ENCODE results near the gene RNPEPL1.

DNA sequence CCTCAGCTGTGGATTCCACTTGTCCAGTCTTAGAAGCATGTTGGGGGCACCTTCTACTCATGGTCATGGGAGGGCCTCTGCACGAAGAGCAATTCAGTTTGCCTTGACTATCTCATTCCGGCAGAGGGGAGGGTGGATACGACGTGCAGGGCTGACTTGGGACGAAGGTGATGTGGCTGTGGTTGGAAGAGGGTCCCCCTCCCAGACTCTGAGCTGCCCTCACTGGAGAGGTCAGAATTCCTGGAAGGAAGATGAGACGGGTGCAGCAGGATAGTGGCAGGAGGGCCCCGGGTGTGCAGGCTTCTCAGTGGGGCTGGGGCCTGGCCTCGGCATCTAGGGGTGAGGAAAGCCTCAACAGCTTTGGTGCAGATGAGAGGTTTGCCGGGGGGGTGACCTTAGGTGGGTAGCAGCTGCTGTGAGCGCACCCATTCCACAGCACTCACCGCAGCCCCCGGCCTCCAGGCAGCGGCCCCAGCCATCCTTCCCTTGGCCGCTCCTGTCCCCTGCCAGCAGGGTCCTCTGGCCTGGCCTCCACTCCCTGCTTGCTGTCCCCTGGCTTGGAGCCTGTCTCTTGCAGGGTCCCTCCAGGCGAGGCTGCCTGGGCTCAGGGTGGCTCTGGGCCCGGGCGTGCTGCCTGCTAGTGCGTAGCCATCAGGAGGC is 3.2 kb downstream of the RNPEPL1 start:
- no peak for TF ChIP-seq POLR2A (IDR thresholded peaks at IDR 0.05; ENCODE audit: extremely low read depth, insufficient read length)
- TF ChIP-seq, protein P1, sequence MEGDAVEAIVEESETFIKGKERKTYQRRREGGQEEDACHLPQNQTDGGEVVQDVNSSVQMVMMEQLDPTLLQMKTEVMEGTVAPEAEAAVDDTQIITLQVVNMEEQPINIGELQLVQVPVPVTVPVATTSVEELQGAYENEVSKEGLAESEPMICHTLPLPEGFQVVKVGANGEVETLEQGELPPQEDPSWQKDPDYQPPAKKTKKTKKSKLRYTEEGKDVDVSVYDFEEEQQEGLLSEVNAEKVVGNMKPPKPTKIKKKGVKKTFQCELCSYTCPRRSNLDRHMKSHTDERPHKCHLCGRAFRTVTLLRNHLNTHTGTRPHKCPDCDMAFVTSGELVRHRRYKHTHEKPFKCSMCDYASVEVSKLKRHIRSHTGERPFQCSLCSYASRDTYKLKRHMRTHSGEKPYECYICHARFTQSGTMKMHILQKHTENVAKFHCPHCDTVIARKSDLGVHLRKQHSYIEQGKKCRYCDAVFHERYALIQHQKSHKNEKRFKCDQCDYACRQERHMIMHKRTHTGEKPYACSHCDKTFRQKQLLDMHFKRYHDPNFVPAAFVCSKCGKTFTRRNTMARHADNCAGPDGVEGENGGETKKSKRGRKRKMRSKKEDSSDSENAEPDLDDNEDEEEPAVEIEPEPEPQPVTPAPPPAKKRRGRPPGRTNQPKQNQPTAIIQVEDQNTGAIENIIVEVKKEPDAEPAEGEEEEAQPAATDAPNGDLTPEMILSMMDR (IDR thresholded peaks at IDR 0.05; ENCODE audit: low read depth, low read length), result no peak

All from NB4 (cell line).